Osteoblast (primary cell): ENCODE data around the gene PSMG3. TPM values are rescaled to one million over a fixed set of nuclear protein-coding genes. Genes with fewer than 3 reads are reported as not detected.

Experiments
- DNase-seq: peaks from one replicate; pipeline ENCODE4 v3.0.0; 2011; ENCODE audit warnings: low spot score, mixed read lengths; ENCODE audit not compliant: insufficient read length; ENCODE audit errors: missing footprints
- H2AFZ ChIP-seq: 2 replicates; pipeline ENCODE4 v1.6.0; 2011; ENCODE audit warnings: mild to moderate bottlenecking, low read length
- H3K27ac ChIP-seq: 2 replicates; pipeline ENCODE4 v1.5.1; 2011; ENCODE audit warnings: mild to moderate bottlenecking, low read depth, low read length, moderate library complexity
- H3K27me3 ChIP-seq: 2 replicates; pipeline ENCODE4 v1.6.0; 2012; ENCODE audit warnings: mild to moderate bottlenecking, control low read depth, inconsistent platforms, low read length, moderate library complexity; ENCODE audit not compliant: insufficient read depth
- H3K36me3 ChIP-seq: 2 replicates; pipeline ENCODE4 v1.5.1; 2011; ENCODE audit warnings: mild to moderate bottlenecking, low read length, control low read depth, moderate library complexity; ENCODE audit not compliant: insufficient read depth
- H3K4me1 ChIP-seq: 2 replicates; pipeline ENCODE4 v1.5.1; 2011; ENCODE audit warnings: mild to moderate bottlenecking, low read length, control low read depth, moderate library complexity; ENCODE audit not compliant: insufficient read depth
- H3K4me2 ChIP-seq: 2 replicates; pipeline ENCODE4 v1.6.0; 2011; ENCODE audit warnings: mild to moderate bottlenecking, low read length; ENCODE audit not compliant: insufficient read depth
- H3K4me3 ChIP-seq: fragments of 200-600 bp; sonication (generic); 3 replicates; pipeline ENCODE4 v1.5.1; 2012; ENCODE audit warnings: mild to moderate bottlenecking, low read length, inconsistent platforms; ENCODE audit not compliant: insufficient read depth
- H3K79me2 ChIP-seq: 2 replicates; pipeline ENCODE4 v1.6.0; 2012; ENCODE audit warnings: mild to moderate bottlenecking, low read length, control low read depth, inconsistent platforms; ENCODE audit not compliant: insufficient read depth
- H3K9me3 ChIP-seq: 2 replicates; pipeline ENCODE4 v1.5.1; 2011; ENCODE audit warnings: low read depth, low read length, control low read depth
- H4K20me1 ChIP-seq: 2 replicates; pipeline ENCODE4 v1.6.0; 2012; ENCODE audit warnings: mild to moderate bottlenecking, low read length, control low read depth; ENCODE audit not compliant: insufficient read depth
- total RNA-seq: library from RNA; depleted of rRNA; stranded (reverse); fragments of >200 nt; gene quantifications from 2 replicates; pipeline ENCODE4 v1.2.3, GENCODE V29; 2012
- TF ChIP-seq, protein P1 (sequence below): IDR thresholded peaks from 2 replicates; pipeline ENCODE4 v1.5.1; 2011; ENCODE audit warnings: mild to moderate bottlenecking, low read depth, low read length, moderate library complexity; ENCODE audit errors: extremely low read depth

PSMG3 gene
- total RNA-seq, 1 donor = 38.7 TPM

DNA sequence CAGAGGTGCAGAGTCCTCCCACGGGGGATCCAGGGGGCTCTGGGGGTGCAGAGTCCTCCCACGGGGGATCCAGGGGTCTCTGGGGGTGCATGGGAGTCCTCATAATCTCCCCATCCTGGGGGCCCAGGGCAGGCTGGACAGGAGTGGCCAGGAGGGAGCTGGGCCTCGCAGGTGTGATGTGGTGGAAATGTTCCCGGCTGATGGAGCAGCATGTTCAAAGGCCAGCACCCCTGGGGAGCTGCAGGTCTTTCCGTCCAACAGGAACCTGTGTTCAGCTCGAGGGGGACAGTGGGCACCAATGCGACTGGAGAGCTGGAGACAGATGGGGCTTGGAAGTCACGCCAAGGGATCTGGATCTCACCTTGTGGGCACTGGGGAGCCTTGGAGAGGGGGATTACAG is 38.5 kb upstream of the PSMG3 start:
- H4K20me1 ChIP-seq = no peaks in the 10 kb centered on the region
- H3K4me1 ChIP-seq = peaks cover 3% of the 10 kb centered on the region
- peaks cover 33% of the 10 kb centered on the region for H3K27me3 ChIP-seq
- no peak overlapping the region for H3K27ac ChIP-seq
- no peak overlapping the region for H2AFZ ChIP-seq
- TF ChIP-seq, protein P1, sequence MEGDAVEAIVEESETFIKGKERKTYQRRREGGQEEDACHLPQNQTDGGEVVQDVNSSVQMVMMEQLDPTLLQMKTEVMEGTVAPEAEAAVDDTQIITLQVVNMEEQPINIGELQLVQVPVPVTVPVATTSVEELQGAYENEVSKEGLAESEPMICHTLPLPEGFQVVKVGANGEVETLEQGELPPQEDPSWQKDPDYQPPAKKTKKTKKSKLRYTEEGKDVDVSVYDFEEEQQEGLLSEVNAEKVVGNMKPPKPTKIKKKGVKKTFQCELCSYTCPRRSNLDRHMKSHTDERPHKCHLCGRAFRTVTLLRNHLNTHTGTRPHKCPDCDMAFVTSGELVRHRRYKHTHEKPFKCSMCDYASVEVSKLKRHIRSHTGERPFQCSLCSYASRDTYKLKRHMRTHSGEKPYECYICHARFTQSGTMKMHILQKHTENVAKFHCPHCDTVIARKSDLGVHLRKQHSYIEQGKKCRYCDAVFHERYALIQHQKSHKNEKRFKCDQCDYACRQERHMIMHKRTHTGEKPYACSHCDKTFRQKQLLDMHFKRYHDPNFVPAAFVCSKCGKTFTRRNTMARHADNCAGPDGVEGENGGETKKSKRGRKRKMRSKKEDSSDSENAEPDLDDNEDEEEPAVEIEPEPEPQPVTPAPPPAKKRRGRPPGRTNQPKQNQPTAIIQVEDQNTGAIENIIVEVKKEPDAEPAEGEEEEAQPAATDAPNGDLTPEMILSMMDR = no peak
- peak; percentile 66 for DNase-seq
- H3K79me2 ChIP-seq = no peaks in the 10 kb centered on the region
- H3K4me2 ChIP-seq = no peak overlapping the region
- H3K9me3 ChIP-seq = no peaks in the 10 kb centered on the region
- no peaks in the 10 kb centered on the region for H3K36me3 ChIP-seq
- no peak overlapping the region for H3K4me3 ChIP-seq

GRCh38 chr7:1607696-1608095 is 37.9 kb upstream of the PSMG3 start:
- Histone ChIP-seq H3K4me1 (peaks cover 3% of the 10 kb centered on the region), H3K27me3 (peaks cover 34% of the 10 kb centered on the region), H2AFZ (no peak overlapping the region), H3K79me2 (no peaks in the 10 kb centered on the region), H3K4me3 (no peak overlapping the region), H3K27ac (no peak overlapping the region), H3K9me3 (no peaks in the 10 kb centered on the region), H3K36me3 (no peaks in the 10 kb centered on the region), H4K20me1 (no peaks in the 10 kb centered on the region), H3K4me2 (no peak overlapping the region)
- TF ChIP-seq, protein P1 = no peak
- DNase-seq = peak; percentile 65

- H3K4me1 ChIP-seq = peaks cover 3% of the 10 kb centered on the region
- H3K36me3 ChIP-seq = no peaks in the 10 kb centered on the region
- H2AFZ ChIP-seq = no peak overlapping the region
- no peak overlapping the region for H3K27ac ChIP-seq
- TF ChIP-seq, protein P1 = no peak
- no peaks in the 10 kb centered on the region for H3K79me2 ChIP-seq
- H3K4me3 ChIP-seq = no peak overlapping the region
- no peak overlapping the region for H3K4me2 ChIP-seq
- peaks cover 34% of the 10 kb centered on the region for H3K27me3 ChIP-seq
- no peaks in the 10 kb centered on the region for H4K20me1 ChIP-seq
- DNase-seq = peak; percentile 21
- H3K9me3 ChIP-seq = no peaks in the 10 kb centered on the region
Observed at GRCh38 chr7:1607001-1607400, 37.2 kb upstream of the PSMG3 start.

- no peaks in the 10 kb centered on the region for H3K79me2 ChIP-seq
- TF ChIP-seq, protein P1 = no peak
- no peak overlapping the region for H2AFZ ChIP-seq
- DNase-seq = no peak
- no peaks in the 10 kb centered on the region for H3K36me3 ChIP-seq
- H4K20me1 ChIP-seq = no peaks in the 10 kb centered on the region
- H3K27ac ChIP-seq = no peak overlapping the region
- no peaks in the 10 kb centered on the region for H3K9me3 ChIP-seq
- peaks cover 43% of the 10 kb centered on the region for H3K27me3 ChIP-seq
- H3K4me2 ChIP-seq = no peak overlapping the region
- H3K4me3 ChIP-seq = no peak overlapping the region
- H3K4me1 ChIP-seq = no peaks in the 10 kb centered on the region
Observed at GRCh38 chr7:1604383-1604782, 34.6 kb upstream of the PSMG3 start.
